IPS-18c (cell line): ENCODE results near the gene APLF.
"Not testable (repeated sequence)": the region's sequence is repeated elsewhere in the genome, so short reads cannot be mapped to it uniquely, and the experiment has no call there.

Experiments
- H3K4me3 ChIP-seq: 2 replicates; pipeline ENCODE4 v1.7.0; 2013; ENCODE audit warnings: low read depth, mild to moderate bottlenecking, low read length, moderate library complexity; ENCODE audit not compliant: insufficient read depth
- H3K9me3 ChIP-seq: one replicate; pipeline ENCODE4 v1.6.1; 2013; ENCODE audit warnings: mild to moderate bottlenecking, low read length, moderate library complexity; ENCODE audit not compliant: control insufficient read depth, insufficient read depth

The APLF gene

DNA sequence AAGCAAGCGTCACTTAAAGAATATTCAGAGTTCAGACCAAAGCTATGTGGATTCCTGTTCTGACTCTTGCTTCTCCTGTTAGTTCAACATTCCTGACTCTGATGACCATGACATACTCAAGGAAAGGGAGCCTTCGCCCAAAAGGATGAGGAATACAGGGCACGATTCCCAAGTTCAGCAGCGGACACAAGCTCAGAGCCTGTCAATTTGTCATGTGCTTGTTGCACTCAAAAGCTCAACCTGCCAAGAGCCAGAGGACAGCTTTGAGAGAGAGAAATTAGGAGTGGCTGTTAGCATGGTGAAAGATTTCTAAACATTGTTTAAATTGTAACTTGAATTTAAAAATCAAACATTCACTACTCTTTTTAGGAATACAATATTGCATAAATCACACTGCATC is 33.3 kb downstream of the APLF start:
- no peak overlapping the region for H3K4me3 ChIP-seq
- peaks cover 3% of the 10 kb centered on the region for H3K9me3 ChIP-seq

DNA sequence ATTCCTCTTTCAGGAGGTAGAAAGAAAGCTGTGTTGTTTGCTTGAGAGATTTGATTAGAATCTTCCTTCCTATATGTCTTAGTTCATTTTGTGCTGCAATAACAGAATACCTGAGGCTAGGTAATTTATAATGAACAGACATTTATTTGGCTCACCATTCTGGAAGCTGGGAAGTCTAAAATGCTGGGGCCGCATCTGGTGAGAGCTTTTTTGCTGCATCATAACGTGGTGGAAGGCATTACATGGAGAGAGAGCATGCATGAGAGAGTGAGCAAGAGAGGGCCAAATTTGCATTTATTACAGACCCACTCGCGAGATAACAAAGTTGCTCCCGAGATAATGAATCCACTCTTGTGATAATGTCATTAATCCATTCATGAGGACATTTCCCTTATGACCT is 34.4 kb downstream of the APLF start:
- H3K9me3 ChIP-seq = no peaks in the 10 kb centered on the region

DNA sequence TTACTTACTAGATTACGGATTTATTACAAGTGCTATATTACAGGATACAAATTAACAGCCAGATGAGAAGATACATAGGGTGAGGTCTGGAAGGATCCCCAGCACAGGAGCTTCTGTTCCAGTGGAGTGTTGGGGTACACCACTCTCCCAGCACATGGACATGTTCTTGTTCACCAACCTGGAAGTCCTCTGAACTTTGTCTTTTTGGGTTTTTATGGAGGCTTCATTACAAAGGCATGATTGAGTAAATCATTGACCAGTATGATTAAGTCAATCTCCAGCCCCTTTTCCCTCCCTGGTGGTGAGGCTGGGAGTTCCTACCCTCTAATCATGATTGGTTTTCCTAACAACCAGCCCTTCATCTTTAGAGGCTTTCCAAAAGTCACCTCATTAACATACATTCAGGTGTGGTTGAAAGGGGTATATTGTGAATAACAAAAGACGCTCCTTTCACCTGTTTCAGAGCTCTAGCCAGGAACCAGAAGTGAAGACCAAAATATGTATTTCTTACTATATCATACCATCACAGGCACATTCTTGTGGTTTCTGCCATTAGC is 38.3 kb downstream of the APLF start:
- Histone ChIP-seq H3K9me3 (no peaks in the 10 kb centered on the region), H3K4me3 (no peak overlapping the region)

More for the DNA sequence above, 34.4 kb downstream of the APLF start:
- no peak overlapping the region for H3K4me3 ChIP-seq

DNA sequence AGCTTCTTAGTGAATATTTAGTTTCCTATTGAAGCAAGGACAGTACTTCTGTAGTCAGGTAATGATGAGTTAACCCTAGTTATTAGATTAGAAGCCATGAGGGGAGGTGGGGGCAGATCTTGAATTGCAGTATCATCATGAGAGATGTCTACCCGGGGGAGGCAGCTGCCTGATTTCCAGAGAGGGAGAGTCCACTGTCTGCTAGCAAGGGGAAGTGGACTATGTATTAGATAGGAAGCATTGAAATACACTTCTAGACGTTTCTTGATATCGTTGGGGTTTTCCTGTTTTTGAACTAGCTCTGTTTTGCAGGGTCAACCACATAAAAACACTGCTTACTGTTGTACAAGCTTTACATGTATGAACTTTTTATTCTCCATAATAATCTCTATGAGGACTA is 38.8 kb downstream of the APLF start:
- no peak overlapping the region for H3K4me3 ChIP-seq
- no peaks in the 10 kb centered on the region for H3K9me3 ChIP-seq

DNA sequence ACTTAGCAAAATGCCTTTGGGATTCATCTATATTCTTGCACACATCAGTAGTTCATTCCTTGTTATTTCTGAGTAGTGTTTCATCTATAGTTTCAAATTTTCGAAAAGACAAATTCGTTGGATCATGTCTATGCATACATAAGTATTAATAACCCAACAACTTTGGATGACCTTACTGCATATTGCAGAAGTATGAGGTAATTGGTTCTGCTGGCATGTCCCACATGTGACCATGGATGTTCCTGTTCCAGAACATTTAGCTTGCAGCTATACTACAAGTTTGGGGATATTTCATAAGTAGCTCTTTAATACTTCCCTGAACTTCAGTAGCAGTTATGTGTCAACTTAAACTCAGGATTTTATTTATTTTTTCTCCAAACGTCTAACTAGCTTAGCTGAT is 44.9 kb downstream of the APLF start:
- no peaks in the 10 kb centered on the region for H3K9me3 ChIP-seq
- H3K4me3 ChIP-seq = no peak overlapping the region

DNA sequence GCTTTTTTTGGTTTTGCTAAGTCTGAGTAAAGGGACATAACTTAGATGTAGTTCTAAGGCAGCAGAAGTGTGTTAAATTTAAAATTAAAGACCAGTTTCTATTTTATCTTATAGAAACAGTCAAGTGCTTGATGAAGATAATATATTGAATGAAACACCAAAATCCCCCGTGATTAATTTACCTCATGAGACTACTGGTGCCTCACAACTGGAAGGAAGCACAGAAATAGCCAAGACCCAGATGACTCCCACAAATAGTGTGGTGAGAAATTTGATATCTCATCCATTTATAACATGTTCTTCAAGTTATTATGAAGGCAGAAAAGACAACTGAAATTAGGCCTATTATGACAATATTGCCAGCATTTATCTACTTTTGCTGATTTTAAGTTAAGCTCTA is 45.6 kb downstream of the APLF start:
- H3K9me3 ChIP-seq = no peaks in the 10 kb centered on the region

DNA sequence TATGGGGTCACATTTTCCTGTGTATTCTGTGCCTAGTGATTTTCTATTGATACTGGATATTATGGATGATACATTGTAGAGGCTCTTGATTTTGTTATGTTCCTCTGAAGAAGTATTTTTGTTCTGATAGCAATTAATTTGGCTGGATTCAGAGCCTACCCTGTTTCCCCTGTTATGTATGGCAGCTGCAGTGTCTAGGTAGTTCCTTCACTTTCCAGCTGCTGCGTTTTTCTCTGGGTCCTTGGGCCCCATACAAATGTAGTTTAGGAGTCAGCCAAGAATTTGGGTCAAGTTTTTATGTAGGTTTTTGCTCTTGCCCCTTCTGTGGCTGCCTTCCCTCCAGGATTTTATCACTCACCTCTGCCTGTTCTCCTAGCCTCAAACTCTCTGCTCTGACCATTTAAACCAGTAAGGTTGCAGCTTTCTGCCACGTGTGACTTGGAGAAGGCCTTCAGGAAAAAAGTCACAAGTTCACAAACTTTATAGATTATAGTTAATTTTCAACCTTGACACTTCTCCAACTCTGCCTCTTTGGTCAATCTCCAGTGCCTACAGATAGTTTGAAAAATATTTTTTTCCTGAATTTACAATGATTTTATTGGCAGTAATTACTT is 47.0 kb downstream of the APLF start:
- Histone ChIP-seq H3K9me3 (no peaks in the 10 kb centered on the region), H3K4me3 (no peak overlapping the region)

More for the DNA sequence above, 45.6 kb downstream of the APLF start:
- H3K4me3 ChIP-seq = no peak overlapping the region

DNA sequence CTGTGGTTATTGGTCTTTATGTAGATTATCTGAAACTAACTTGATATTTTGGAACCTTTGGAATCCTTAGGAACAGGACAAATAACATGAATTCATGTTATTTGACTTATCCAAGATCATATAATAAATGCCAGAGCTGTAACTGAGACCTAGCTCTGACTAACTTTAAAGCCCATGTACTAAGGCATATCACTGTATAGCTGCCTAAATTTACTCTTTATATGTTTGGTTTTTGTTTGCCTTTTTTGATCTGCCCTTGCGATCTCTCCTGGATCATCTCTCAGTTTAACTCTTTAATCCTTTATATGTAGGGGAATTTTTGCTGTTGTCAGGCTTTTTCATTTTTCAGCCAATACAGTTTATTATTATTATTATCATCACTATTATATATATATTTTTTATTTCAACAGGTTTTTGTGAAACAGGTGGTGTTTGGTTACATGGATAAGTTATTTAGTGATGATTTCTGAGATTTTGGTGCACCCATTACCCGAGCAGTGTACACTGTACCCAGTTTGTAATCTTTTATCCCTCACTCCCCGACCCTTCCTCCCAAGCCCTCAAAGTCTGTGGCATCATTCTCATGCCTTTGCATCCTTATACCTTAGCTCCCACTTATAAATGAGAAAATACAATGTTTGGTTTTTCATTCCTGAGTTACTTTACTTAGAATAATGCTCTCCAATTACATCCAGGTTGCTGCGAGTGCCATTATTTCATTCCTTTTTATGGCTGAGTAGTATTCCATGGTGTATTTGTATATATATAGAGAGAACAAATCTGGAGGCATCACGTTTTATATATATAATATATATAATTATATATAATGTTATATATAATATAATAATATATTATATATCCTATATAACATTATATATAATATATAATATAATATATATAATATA is 48.9 kb downstream of the APLF start:
- no peak overlapping the region for H3K4me3 ChIP-seq
- no peaks in the 10 kb centered on the region for H3K9me3 ChIP-seq

DNA sequence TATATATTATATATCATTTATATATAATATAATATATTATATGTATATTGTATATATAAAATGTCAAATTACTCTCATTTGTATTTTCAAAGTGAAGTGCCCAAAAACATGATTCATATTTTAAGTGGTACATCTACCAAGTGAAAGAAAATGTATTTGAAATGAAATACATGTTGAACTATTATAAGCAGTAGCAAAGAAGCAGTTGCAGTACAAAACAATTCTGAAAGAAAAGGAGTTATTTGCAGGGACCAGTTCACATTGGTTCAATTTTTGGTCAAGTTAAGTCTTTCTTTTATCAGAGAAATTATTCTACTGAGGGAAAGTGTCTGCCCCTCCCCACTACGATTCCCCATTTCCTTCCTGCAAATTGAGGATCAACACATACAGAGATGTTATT is 51.9 kb downstream of the APLF start:
- Histone ChIP-seq H3K9me3 (no peaks in the 10 kb centered on the region), H3K4me3 (no peak overlapping the region)

DNA sequence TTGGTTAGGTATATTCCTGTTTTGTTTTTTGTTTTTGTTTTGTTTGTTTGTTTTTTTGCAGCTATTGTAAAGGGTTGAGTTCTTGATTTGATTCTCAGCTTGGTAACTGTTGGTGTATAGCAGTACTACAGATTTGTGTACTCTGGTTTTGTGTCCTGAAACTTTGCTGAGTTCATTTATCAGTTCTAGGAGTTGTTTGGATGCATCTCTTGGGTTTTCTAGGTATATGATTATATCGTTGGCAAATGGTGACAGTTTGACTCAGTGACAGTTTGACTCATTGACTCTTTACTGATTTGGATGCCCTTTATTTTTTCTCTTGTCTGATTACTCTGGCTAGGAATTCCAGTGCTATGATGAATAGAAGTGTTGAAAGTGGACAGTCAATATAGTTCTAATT is 53.7 kb downstream of the APLF start:
- Histone ChIP-seq H3K4me3 (no peak overlapping the region), H3K9me3 (no peaks in the 10 kb centered on the region)

DNA sequence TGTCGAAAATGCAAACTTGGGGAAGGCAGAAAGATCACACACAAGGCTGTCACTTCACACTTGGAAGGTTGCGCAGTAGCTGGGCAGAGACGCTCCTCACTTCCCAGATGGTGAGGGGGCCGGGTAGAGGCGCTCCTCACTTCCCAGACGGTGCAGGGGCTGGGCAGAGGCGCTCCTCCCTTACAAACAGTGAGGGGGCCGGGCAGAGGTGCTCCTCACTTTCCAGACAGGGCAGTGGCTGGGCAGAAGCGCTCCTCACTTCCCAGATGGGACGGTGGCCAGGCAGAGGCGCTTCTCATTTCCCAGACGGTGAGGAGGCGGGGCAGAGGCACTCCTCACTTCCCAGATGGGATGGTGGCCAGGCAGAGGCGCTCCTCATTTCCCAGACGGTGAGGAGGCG is 59.6 kb downstream of the APLF start:
- not testable (repeated sequence) for H3K9me3 ChIP-seq, H3K4me3 ChIP-seq

DNA sequence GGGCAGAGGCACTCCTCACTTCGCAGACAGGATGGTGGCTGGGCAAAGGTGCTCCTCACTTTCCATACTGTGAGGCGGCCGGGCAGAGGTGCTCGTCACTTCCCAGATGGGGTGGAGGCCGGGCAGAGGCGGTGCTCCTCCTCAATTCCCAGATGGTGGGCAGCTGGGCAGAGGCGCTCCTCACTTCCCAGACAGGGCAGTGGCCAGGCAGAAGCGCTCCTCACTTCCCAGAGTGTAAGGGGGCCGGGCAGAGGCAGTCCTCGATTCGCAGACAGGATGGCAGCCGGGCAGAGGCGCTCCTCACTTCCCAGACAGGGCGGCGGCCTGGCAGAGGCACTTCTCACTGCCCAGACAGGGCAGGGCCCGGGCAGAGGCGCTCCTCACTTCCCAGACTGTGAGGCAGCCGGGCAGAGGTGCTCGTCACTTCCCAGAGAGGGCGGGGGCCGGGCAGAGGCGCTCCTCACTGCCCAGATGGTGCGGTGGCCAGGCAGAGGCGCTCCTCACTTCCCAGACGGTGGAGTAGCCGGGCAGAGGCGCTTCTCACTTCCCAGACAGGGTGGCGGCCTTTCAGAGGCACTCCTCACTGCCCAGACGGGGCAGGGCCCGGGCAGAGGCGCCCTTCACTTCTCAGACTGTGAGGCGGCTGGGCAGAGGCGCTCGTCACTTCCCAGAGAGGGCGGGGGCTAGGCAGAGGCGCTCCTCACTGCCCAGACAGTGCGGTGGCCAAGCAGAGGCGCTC is 60.1 kb downstream of the APLF start:
- not testable (repeated sequence) for H3K9me3 ChIP-seq, H3K4me3 ChIP-seq

DNA sequence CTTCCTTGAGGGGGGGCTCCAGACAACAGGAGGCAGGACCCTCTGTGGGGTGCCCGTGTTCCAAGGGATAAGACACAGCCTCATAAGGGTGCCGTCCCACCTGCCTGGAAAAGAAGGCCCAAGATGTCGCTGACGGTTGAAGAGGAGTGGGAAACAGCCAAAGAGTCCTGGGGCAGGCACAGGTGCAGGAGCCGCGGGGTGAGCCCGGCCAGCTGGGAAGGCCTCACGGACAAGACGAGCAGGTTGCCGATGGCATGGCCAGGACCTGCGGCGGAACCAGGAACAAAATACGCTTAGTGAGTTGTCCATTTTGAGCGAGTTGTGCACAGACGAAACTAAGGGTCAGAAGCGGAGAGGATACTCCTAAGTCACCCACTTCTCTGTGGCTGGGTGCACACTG is 61.8 kb downstream of the APLF start:
- not testable (repeated sequence) for H3K9me3 ChIP-seq, H3K4me3 ChIP-seq

DNA sequence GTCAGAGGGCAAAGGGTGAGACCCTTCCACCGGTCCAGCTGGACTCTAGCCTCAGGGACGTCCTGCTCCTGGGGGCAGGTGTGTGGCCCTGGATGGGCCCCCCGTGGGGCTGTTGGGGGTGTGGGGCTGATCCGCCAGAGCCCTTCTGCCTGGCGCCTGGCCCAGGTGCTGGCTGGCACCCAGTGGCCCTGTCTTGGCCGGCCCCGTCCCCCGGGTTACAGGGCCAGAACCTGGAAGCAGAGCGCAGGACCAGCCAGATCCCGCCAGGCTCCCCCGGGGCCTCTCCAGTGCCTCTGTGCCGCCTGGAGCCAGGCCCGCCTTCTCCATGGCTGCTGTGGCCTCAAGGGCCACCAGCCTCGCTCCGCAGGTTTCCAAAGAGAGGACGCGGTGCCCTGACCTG is 62.3 kb downstream of the APLF start:
- not testable (repeated sequence) for H3K9me3 ChIP-seq, H3K4me3 ChIP-seq

DNA sequence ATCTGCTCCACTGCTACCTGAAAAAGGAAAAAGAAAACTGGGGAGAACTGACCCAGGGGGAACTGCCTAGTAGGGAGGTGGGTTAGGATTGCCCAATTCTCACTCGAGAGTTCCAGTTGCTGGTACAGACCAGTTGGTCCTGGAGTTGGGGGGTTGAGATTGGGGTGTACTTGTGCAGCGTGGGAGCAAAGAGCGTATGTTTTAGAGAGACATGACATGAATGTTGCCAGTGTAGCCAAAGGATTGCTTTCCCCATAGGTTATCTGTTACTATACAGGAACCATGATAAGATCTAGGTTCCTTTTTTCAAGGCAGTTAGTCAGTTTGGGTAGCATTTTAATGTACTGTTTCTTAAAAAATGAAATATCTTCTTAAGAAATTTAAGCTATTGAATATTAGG is 68.6 kb downstream of the APLF start:
- Histone ChIP-seq H3K4me3 (no peak overlapping the region), H3K9me3 (no peaks in the 10 kb centered on the region)

DNA sequence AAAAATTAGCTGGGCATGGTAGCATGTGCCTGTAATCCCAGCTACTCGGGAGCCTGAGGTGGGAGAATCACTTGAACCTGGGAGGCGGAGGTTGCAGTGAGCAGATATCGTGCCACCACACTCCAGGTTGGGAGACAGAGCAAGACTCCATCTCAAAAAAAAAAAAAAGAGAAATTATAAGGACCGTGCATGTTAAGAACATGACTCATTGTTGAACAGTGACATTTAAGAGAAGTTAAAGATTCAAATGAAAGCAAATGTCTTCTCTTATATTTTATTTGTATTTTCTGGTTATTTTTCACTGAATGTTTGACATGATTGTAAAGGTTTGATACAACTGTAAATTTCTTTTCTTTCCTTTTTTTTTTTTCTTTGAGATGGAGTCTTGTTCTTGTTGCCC is 69.6 kb downstream of the APLF start:
- Histone ChIP-seq H3K4me3 (no peak overlapping the region), H3K9me3 (no peaks in the 10 kb centered on the region)

DNA sequence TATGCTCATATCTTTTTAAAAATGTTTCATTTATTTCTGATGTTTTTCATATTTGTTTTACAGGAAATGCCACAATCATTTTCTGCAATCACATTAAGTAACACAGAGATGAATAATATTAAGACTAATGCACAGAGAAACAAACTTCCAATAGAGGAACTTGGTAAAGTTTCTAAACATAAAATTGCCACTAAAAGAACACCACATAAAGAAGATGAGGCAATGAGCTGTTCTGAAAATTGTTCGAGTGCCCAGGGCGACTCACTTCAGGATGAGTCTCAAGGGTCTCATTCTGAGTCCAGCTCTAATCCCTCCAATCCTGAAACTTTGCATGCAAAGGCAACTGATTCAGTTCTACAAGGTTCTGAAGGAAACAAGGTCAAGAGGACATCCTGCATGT is 70.4 kb downstream of the APLF start:
- H3K9me3 ChIP-seq = no peaks in the 10 kb centered on the region
- no peak overlapping the region for H3K4me3 ChIP-seq

DNA sequence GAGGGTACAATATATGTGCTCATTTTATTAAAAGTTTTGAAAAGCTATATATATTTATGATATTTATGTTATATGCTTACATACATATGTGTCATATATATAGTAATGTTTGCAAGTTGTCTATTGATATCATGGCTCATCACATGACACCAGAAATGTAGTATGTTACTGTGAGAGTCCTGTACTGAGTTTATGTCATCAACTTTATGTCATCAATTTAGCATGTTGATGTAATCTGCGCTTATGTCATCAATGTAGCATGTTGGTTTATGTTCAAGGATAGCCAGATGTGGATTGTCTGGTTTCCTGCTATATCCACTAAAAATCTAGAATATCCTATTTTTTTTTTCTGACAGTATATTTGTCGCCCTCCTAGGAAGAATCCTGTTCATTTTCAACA is 77.4 kb downstream of the APLF start:
- Histone ChIP-seq H3K4me3 (no peak overlapping the region), H3K9me3 (no peaks in the 10 kb centered on the region)
